PC-3 (cell line): ENCODE results near the gene SLC16A11. TPM values are rescaled to one million over a fixed set of nuclear protein-coding genes. Genes with fewer than 3 reads are reported as not detected.

Experiments
- ATAC-seq: fragments of 200-7000 bp; cut with Tn5 transposase; 2 replicates; pipeline ENCODE4 v1.9.1; 2020; ENCODE audit warnings: mild to moderate bottlenecking, moderate library complexity
- BruUV-seq: library from RNA; stranded (reverse); fragments of 400-500 nt; replicated peaks from 2 replicates; lab custom pipeline; 2021; lab: Mats Ljungman, UMichigan
- CTCF ChIA-PET: fragments of 300-600 bp; sonication (Branson Sonifier 250); formaldehyde crosslinking; loops from one replicate; lab custom pipeline; 2022; ENCODE audit warnings: antibody characterized with exemption; lab: Charles Lee
- POLR2A ChIA-PET: fragments of 300-600 bp; sonication (Branson Sonifier 250); formaldehyde crosslinking; loops from one replicate; lab custom pipeline; 2022; ENCODE audit warnings: antibody characterized with exemption; ENCODE audit not compliant: unreplicated experiment; lab: Charles Lee
- DNase-seq: peaks from one replicate; pipeline ENCODE4 v3.0.0-alpha.2; 2015
- H2AFZ ChIP-seq: fragments of 300-600 bp; sonication (generic); 2 replicates; pipeline ENCODE4 v1.6.0; 2016; ENCODE audit warnings: antibody characterized with exemption, low read length
- H3F3A ChIP-seq: fragments of 300-600 bp; sonication (generic); one replicate; pipeline ENCODE4 v1.6.0; 2017; ENCODE audit warnings: antibody characterized with exemption, low read length, control low read depth, mild to moderate bottlenecking; ENCODE audit not compliant: unreplicated experiment
- H3K27ac ChIP-seq: fragments of 300-600 bp; sonication (generic); 2 replicates; pipeline ENCODE4 v1.5.1; 2016; ENCODE audit warnings: mild to moderate bottlenecking, low read length
- H3K27me3 ChIP-seq: fragments of 300-600 bp; sonication (generic); 2 replicates; pipeline ENCODE4 v1.6.1; 2016; ENCODE audit warnings: low read length, mixed read lengths
- H3K36me3 ChIP-seq: fragments of 300-600 bp; sonication (generic); 2 replicates; pipeline ENCODE4 v1.6.1; 2016; ENCODE audit warnings: low read depth, mixed run types, low read length, mixed read lengths
- H3K4me1 ChIP-seq: fragments of 300-600 bp; sonication (generic); 2 replicates; pipeline ENCODE4 v1.5.1; 2016; ENCODE audit warnings: low read length; ENCODE audit not compliant: insufficient read depth
- H3K4me2 ChIP-seq: fragments of 300-600 bp; sonication (generic); 2 replicates; pipeline ENCODE4 v1.6.0; 2016; ENCODE audit warnings: low read length
- H3K4me3 ChIP-seq: fragments of 300-600 bp; sonication (generic); 2 replicates; pipeline ENCODE4 v1.5.1; 2016; ENCODE audit warnings: mild to moderate bottlenecking, low read length, mixed read lengths
- H3K79me2 ChIP-seq: fragments of 300-600 bp; sonication (generic); 2 replicates; pipeline ENCODE4 v1.6.1; 2017; ENCODE audit warnings: low read length, mixed read lengths
- H3K9ac ChIP-seq: fragments of 300-600 bp; sonication (generic); 2 replicates; pipeline ENCODE4 v1.6.0; 2016; ENCODE audit warnings: mild to moderate bottlenecking, low read length
- H3K9me2 ChIP-seq: fragments of 300-600 bp; sonication (generic); replicated peaks from 2 replicates; pipeline ENCODE4 v1.6.1; 2016; ENCODE audit warnings: mixed run types, low read length, mixed read lengths
- H3K9me3 ChIP-seq: fragments of 300-600 bp; sonication (generic); 2 replicates; pipeline ENCODE4 v1.6.1; 2016; ENCODE audit warnings: low read length, mixed read lengths
- H4K20me1 ChIP-seq: fragments of 300-600 bp; sonication (generic); 2 replicates; pipeline ENCODE4 v1.6.1; 2016; ENCODE audit warnings: low read length, mixed read lengths
- CTCF ChIP-seq: fragments of 300-600 bp; sonication (generic); conservative IDR thresholded peaks from 2 replicates; pipeline ENCODE4 v1.5.1; 2017; ENCODE audit warnings: antibody characterized with exemption, low read depth, mild to moderate bottlenecking, low read length
- EZH2 ChIP-seq: fragments of 300-600 bp; sonication (generic); IDR thresholded peaks from one replicate; pipeline ENCODE4 v1.6.1; 2017; ENCODE audit warnings: antibody characterized with exemption, mild to moderate bottlenecking, low read length; ENCODE audit not compliant: unreplicated experiment
- intact Hi-C: fragments of 100-400 bp; cut with micrococcal nuclease; formaldehyde crosslinking; loops from 2 replicates; pipeline ENCODE4 v1.9.0; 2023
- total RNA-seq: library from RNA; depleted of rRNA; stranded (reverse); fragments of >200 nt; gene quantifications from 2 replicates; pipeline ENCODE4 v1.2.3, GENCODE V29; 2014

The SLC16A11 gene
- total RNA-seq, 1 experiment from 2014 or later, result not detected

GRCh38 chr17:7046127-7046724, 2.3 kb upstream of the SLC16A11 start:
- H3K4me2 ChIP-seq, result peak overlapping the region; percentile 88
- H3F3A ChIP-seq, result no peaks in the 10 kb centered on the region
- H3K9me3 ChIP-seq, result no peaks in the 10 kb centered on the region
- no TSS peak for BruUV-seq
- peak overlapping the region; percentile 62 for H2AFZ ChIP-seq
- peak overlapping the region; percentile 94 for H3K27ac ChIP-seq
- TF ChIP-seq CTCF (0 out of 2 replicates have a peak, but pooled peaks have one; percentile 7), EZH2 (no peak)
- H3K27me3 ChIP-seq, result no peaks in the 10 kb centered on the region
- ATAC-seq, result peak; percentile 53
- H3K79me2 ChIP-seq, result no peaks in the 10 kb centered on the region
- DNase-seq, result peak; percentile 86
- H3K4me1 ChIP-seq, result peaks cover 33% of the 10 kb centered on the region
- ChIA-PET CTCF (interaction anchor here (0.5 to 2.1 kb wide), 15 partner anchors 11 to 1014 kb away, joined by 3 to 11 read pairs (median 3); partner anchors contain the start of genes PHF23 and SLC16A13), POLR2A (interaction anchor here (0.7 kb wide), 1 partner anchor 132 kb away, joined by 3 read pairs; no protein-coding TSS in a partner anchor)
- no peaks in the 10 kb centered on the region for H3K36me3 ChIP-seq
- intact Hi-C loops, result loop anchor here (1.0 to 5.0 kb wide), 4 partner anchors 90 to 301 kb away; partner anchors contain the start of gene EIF5A
- no peaks in the 10 kb centered on the region for H4K20me1 ChIP-seq
- no peaks in the 10 kb centered on the region for H3K9me2 ChIP-seq
- peak overlapping the region; percentile 65 for H3K9ac ChIP-seq
- H3K4me3 ChIP-seq, result peak overlapping the region; percentile 64

DNA sequence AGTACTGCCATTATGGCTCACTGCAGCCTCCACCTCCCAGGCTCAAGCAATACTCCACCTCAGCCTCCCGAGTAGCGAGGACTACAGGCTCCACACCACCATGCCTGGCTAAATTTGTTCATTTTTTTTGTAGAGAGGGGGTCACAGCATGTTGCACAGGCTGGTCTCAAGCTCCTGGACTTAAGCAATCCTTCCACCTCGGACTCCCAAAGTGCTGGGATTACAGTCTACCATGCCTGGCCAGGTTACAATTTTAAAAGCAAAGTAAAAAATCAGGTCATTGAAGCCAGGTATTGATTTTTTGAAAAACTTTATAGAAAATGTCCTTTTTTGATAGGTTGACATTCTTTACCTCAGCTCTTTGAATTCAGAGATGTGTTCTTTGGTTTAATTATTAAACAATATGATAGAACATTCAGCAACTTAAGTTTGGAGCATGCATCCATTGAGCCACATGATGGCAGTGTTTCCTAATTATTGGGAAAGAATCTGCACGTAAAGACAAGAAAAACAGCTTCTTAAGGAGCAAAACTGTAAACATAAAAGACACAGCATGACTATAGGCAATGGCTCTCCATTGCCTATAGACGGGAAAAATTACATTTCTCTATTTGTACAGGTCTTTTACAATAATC, 1.7 kb upstream of the SLC16A11 start:
- CTCF ChIA-PET, result interaction anchor here (0.6 to 2.1 kb wide), 15 partner anchors 9 to 777 kb away, joined by 3 to 11 read pairs (median 3); partner anchors contain the start of genes PHF23 and SLC16A13

More for the DNA sequence above, 1.7 kb upstream of the SLC16A11 start:
- TF ChIP-seq EZH2, result no peak
- TF ChIP-seq CTCF, result peak; percentile 87
- Histone ChIP-seq H3K9me3 (no peaks in the 10 kb centered on the region), H3K79me2 (no peaks in the 10 kb centered on the region), H3K27me3 (no peaks in the 10 kb centered on the region), H4K20me1 (no peaks in the 10 kb centered on the region), H3K27ac (peak overlapping the region; percentile 94), H2AFZ (peak overlapping the region; percentile 62), H3K4me2 (peak overlapping the region; percentile 88), H3K4me1 (peaks cover 33% of the 10 kb centered on the region), H3K9me2 (no peaks in the 10 kb centered on the region), H3K36me3 (no peaks in the 10 kb centered on the region), H3K9ac (peak overlapping the region; percentile 65), H3K4me3 (peak overlapping the region; percentile 64), H3F3A (no peaks in the 10 kb centered on the region)
- intact Hi-C loops, result loop anchor here (1.0 to 5.0 kb wide), 4 partner anchors 91 to 302 kb away; partner anchors contain the start of gene EIF5A
- BruUV-seq, result no TSS peak
- ATAC-seq (peak; percentile 48), DNase-seq (peak; percentile 82)
- POLR2A ChIA-PET, result interaction anchor here (0.7 kb wide), 1 partner anchor 133 kb away, joined by 3 read pairs; no protein-coding TSS in a partner anchor
